HTR-8/SVneo (cell line): ENCODE measurements around the gene RACGAP1.

Experiments
- DNase-seq: peaks from one replicate; pipeline ENCODE4 v3.0.0; 2011; ENCODE audit warnings: low spot score, mixed read lengths; ENCODE audit not compliant: insufficient read length
- FAIRE-seq: peaks from 2 replicates; lab custom pipeline; 2011; peaks lifted over from hg19 to GRCh38; lab: Jason Lieb, UNC

RACGAP1 gene

GRCh38 chr12:49973361-49973830 lies 51.9 kb downstream of the RACGAP1 start:
- FAIRE-seq (no peak), DNase-seq (no peak)

- DNase-seq = no peak
- peak; percentile 33 for FAIRE-seq
Measured at GRCh38 chr12:49972641-49973360, 52.5 kb downstream of the RACGAP1 start, which contains the start of gene AQP6. Gene AQP6, plus strand, starts transcription at chr12:49972947. Its CDS starts 227 bp downstream, at chr12:49973174.

GRCh38 chr12:49972129-49972528 lies 53.2 kb downstream of the RACGAP1 start:
- DNase-seq = no peak
- FAIRE-seq = no peak

- DNase-seq (no peak), FAIRE-seq (no peak)
Measured at GRCh38 chr12:49971141-49971540, 54.2 kb downstream of the RACGAP1 start.

GRCh38 chr12:49970658-49971057 lies 54.6 kb downstream of the RACGAP1 start:
- no peak for DNase-seq
- no peak for FAIRE-seq

GRCh38 chr12:49969651-49970429 lies 55.5 kb downstream of the RACGAP1 start:
- FAIRE-seq = no peak
- DNase-seq = no peak

- FAIRE-seq = no peak
- DNase-seq = no peak
Measured at GRCh38 chr12:49969027-49969426, 56.3 kb downstream of the RACGAP1 start.

- no peak for FAIRE-seq
- DNase-seq = no peak
Measured at GRCh38 chr12:49968471-49968870, 56.8 kb downstream of the RACGAP1 start.

GRCh38 chr12:49967777-49968250 lies 57.5 kb downstream of the RACGAP1 start:
- FAIRE-seq = no peak
- DNase-seq = no peak

- peak; percentile 97 for FAIRE-seq
- DNase-seq = peak; percentile 92
Measured at GRCh38 chr12:49967042-49967776, 58.1 kb downstream of the RACGAP1 start.

- no peak for DNase-seq
- FAIRE-seq = no peak
Measured at GRCh38 chr12:49966511-49967041, 58.7 kb downstream of the RACGAP1 start.

- no peak for DNase-seq
Measured at GRCh38 chr12:49965836-49966235, 59.5 kb downstream of the RACGAP1 start.

GRCh38 chr12:49964849-49965624 lies 60.3 kb downstream of the RACGAP1 start:
- FAIRE-seq = no peak
- DNase-seq = no peak

More at GRCh38 chr12:49965836-49966235, 59.5 kb downstream of the RACGAP1 start:
- no peak for FAIRE-seq

GRCh38 chr12:49963976-49964815 lies 61.1 kb downstream of the RACGAP1 start:
- no peak for DNase-seq
- FAIRE-seq = no peak

- DNase-seq (peak; percentile 76), FAIRE-seq (peak; percentile 89)
Measured at GRCh38 chr12:49962861-49963765, 62.2 kb downstream of the RACGAP1 start.

- DNase-seq (no peak), FAIRE-seq (no peak)
Measured at GRCh38 chr12:49961993-49962764, 63.1 kb downstream of the RACGAP1 start.
